ENCODE data around the gene RAD9B.

Gene RAD9B

DNA sequence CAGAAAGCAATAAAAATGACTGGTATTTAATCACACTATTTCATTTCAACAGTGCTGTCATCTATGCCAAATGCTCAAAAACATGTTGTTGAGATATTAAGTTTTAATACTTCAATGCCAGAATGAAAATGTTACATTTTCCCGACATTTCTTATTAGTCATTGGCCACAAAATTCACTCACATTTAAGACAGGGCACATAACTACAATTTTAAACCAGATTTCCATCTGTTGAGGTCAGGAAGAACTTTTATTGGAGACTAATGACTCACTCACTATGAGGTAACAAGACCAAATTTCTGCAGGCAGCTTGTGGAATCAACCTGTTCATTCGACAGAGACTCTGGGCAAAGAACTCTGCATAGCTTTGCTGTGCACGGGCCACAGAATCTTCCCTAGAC is 44.2 kb downstream of the RAD9B start:
- no peak overlapping the region for H3K4me3 Mint-ChIP-seq
- H3K27ac Mint-ChIP-seq, result no peak overlapping the region
- no peaks in the 10 kb centered on the region for H3K9me3 Mint-ChIP-seq
- peaks cover 19% of the 10 kb centered on the region for H3K4me1 Mint-ChIP-seq
- H3K27me3 Mint-ChIP-seq (ENCODE audit: low read depth), result no peaks in the 10 kb centered on the region
- peaks cover 39% of the 10 kb centered on the region for H3K36me3 Mint-ChIP-seq (ENCODE audit: low read depth)
- TF ChIP-seq, protein P1, sequence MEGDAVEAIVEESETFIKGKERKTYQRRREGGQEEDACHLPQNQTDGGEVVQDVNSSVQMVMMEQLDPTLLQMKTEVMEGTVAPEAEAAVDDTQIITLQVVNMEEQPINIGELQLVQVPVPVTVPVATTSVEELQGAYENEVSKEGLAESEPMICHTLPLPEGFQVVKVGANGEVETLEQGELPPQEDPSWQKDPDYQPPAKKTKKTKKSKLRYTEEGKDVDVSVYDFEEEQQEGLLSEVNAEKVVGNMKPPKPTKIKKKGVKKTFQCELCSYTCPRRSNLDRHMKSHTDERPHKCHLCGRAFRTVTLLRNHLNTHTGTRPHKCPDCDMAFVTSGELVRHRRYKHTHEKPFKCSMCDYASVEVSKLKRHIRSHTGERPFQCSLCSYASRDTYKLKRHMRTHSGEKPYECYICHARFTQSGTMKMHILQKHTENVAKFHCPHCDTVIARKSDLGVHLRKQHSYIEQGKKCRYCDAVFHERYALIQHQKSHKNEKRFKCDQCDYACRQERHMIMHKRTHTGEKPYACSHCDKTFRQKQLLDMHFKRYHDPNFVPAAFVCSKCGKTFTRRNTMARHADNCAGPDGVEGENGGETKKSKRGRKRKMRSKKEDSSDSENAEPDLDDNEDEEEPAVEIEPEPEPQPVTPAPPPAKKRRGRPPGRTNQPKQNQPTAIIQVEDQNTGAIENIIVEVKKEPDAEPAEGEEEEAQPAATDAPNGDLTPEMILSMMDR (IDR thresholded peaks at IDR 0.05; ENCODE audit: unreplicated experiment in 3 of 3), result no peak

DNA sequence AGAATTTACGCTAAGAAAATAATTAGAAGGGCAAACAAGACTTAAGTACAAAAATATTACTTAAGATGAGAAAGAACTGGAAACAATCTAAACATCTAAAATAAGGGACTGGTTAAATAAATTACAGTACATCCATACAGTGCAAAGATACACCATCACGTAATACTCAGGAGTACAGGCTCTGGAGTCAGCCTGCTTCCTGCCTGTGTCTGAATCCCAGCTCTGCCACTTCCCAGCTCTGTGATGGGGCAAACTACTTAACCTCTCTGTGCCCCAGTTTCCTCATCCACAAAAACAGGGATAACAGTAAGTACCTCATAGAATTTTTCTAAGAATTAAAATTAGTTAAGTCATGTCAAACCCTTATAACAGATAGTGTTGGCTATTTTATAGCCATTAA is 45.0 kb downstream of the RAD9B start:
- no peak overlapping the region for H3K4me3 Mint-ChIP-seq
- peaks cover 19% of the 10 kb centered on the region for H3K4me1 Mint-ChIP-seq
- H3K9me3 Mint-ChIP-seq, result no peaks in the 10 kb centered on the region
- no peaks in the 10 kb centered on the region for H3K27me3 Mint-ChIP-seq (ENCODE audit: low read depth)
- peaks cover 45% of the 10 kb centered on the region for H3K36me3 Mint-ChIP-seq (ENCODE audit: low read depth)
- no peak overlapping the region for H3K27ac Mint-ChIP-seq
- TF ChIP-seq, protein P1 (IDR thresholded peaks at IDR 0.05; ENCODE audit: unreplicated experiment in 3 of 3), result no peak

GRCh38 chr12:110548678-110549077 is 46.5 kb downstream of the RAD9B start:
- Mint-ChIP-seq H3K9me3 (no peaks in the 10 kb centered on the region), H3K36me3 (ENCODE audit: low read depth) (peaks cover 38% of the 10 kb centered on the region), H3K4me3 (no peak overlapping the region), H3K27ac (no peak overlapping the region), H3K4me1 (peaks cover 9% of the 10 kb centered on the region), H3K27me3 (ENCODE audit: low read depth) (no peaks in the 10 kb centered on the region)
- TF ChIP-seq, protein P1 (IDR thresholded peaks at IDR 0.05; ENCODE audit: unreplicated experiment in 3 of 3), result no peak

GRCh38 chr12:110549716-110550115 is 47.6 kb downstream of the RAD9B start:
- no peak overlapping the region for H3K4me3 Mint-ChIP-seq
- H3K4me1 Mint-ChIP-seq, result peaks cover 7% of the 10 kb centered on the region
- H3K27me3 Mint-ChIP-seq (ENCODE audit: low read depth), result no peaks in the 10 kb centered on the region
- TF ChIP-seq, protein P1 (IDR thresholded peaks at IDR 0.05; ENCODE audit: unreplicated experiment in 3 of 3), result no peak
- H3K27ac Mint-ChIP-seq, result peak overlapping the region; percentile 48 to 61 (median 53)
- H3K36me3 Mint-ChIP-seq (ENCODE audit: low read depth), result peaks cover 38% of the 10 kb centered on the region
- H3K9me3 Mint-ChIP-seq, result no peaks in the 10 kb centered on the region

- H3K27ac Mint-ChIP-seq, result no peak overlapping the region
- TF ChIP-seq, protein P1 (IDR thresholded peaks at IDR 0.05; ENCODE audit: unreplicated experiment in 3 of 3), result no peak
- no peaks in the 10 kb centered on the region for H3K27me3 Mint-ChIP-seq (ENCODE audit: low read depth)
- no peak overlapping the region for H3K4me3 Mint-ChIP-seq
- peaks cover 28% of the 10 kb centered on the region for H3K36me3 Mint-ChIP-seq (ENCODE audit: low read depth)
- H3K9me3 Mint-ChIP-seq, result no peaks in the 10 kb centered on the region
- peaks cover 19% of the 10 kb centered on the region for H3K4me1 Mint-ChIP-seq
Measured at GRCh38 chr12:110550981-110551380, 48.9 kb downstream of the RAD9B start.

All from nephron (organoid).